Measurements from ENCODE around the gene MRTFA. TPM values are rescaled to one million over a fixed set of nuclear protein-coding genes. Genes with fewer than 3 reads are reported as not detected.

MRTFA gene
- total RNA-seq, 1 donor from 2014 or later: 99.3 TPM

DNA sequence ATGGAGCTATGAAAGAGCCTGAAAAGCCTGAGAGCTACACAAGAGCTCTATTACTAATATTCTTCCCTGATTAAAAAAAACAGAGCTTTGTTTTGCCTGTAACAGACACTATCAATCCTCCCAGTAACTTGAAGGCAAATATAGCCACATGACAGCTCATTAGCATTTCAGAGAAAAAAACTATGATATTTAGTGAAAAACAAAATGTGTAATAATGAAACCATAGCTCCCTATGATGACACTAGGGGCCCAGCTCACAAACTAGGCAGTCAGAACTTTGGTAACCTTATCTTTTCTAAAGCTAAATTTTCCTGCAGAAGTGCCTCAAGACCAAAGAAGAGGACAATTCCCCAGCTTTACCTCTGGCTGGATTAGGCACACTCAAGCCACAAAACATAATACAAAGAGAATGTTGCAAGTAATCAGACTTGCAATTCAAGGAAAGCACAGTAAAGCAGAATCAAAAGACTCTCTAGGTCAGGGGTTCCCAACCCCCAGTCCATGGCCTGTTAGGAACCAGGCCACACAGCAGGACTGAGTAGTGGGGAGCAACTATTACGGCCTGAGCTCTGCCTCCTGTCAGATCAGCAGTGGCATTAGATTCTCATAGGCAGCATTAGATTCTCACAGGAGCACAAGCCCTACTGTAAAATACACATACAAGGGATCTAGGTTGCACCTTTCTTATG lies 53.3 kb downstream of the MRTFA start:
- Histone ChIP-seq H3K4me3 (no peak overlapping the region), H3K27ac (no peak overlapping the region), H3K9me3 (no peaks in the 10 kb centered on the region), H3K36me3 (peaks cover 0 to 6% of the 10 kb centered on the region in 2 donors), H3K27me3 (no peaks in the 10 kb centered on the region), H3K4me1 (peaks cover 0 to 3% of the 10 kb centered on the region in 2 donors)
- TF ChIP-seq, protein P1, sequence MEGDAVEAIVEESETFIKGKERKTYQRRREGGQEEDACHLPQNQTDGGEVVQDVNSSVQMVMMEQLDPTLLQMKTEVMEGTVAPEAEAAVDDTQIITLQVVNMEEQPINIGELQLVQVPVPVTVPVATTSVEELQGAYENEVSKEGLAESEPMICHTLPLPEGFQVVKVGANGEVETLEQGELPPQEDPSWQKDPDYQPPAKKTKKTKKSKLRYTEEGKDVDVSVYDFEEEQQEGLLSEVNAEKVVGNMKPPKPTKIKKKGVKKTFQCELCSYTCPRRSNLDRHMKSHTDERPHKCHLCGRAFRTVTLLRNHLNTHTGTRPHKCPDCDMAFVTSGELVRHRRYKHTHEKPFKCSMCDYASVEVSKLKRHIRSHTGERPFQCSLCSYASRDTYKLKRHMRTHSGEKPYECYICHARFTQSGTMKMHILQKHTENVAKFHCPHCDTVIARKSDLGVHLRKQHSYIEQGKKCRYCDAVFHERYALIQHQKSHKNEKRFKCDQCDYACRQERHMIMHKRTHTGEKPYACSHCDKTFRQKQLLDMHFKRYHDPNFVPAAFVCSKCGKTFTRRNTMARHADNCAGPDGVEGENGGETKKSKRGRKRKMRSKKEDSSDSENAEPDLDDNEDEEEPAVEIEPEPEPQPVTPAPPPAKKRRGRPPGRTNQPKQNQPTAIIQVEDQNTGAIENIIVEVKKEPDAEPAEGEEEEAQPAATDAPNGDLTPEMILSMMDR (IDR thresholded peaks at IDR 0.05): no peak
- DNase-seq (ENCODE audit: low spot score in 2 of 2): no peak
- intact Hi-C loops (cut with DNase I): no loop called here

DNA sequence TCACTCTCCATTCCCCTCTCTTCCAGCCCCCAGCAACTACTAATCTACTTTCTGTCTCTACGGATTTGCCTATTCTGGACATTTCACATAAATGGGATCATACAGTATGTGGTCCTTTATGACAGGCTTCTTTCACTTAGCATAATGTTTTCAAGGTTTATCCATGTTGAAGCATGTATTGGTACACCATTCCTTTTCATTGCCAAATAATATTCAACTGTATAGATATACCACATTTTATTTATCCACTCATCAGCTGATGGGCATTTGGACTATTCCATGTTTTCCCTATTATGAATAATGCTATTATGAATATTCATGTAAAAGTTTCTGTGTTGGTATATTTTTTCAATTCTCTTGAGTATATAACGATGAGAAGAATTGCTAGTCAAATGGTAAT lies 54.5 kb downstream of the MRTFA start:
- Histone ChIP-seq H3K27ac (no peak overlapping the region), H3K4me3 (no peak overlapping the region), H3K36me3 (peaks cover 0 to 6% of the 10 kb centered on the region in 2 donors), H3K4me1 (peaks cover 0 to 3% of the 10 kb centered on the region in 2 donors), H3K9me3 (no peaks in the 10 kb centered on the region), H3K27me3 (no peaks in the 10 kb centered on the region)
- intact Hi-C loops (cut with DNase I): no loop called here
- no peak for DNase-seq (ENCODE audit: low spot score in 2 of 2)
- TF ChIP-seq, protein P1 (IDR thresholded peaks at IDR 0.05): no peak

DNA sequence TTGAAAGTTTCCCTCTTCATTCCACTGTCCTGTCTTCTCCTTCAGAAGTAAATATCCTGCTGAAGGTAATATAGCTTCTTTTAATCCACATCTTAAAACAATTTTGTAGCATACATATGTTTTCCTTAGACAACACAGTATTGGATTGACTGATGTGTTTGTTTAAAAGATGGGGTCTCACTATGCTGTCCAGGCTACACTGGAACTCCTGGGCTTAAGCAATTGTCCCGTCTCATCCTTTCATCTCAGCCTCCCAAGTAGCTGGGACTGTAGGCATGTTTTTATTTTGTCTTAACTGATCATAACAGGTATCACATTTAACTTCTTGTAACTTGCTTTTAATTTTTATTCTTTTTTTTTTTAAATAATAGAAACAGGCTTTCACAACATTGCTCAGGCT lies 55.9 kb downstream of the MRTFA start:
- Histone ChIP-seq H3K4me3 (no peak overlapping the region), H3K9me3 (no peaks in the 10 kb centered on the region), H3K27ac (no peak overlapping the region), H3K27me3 (no peaks in the 10 kb centered on the region), H3K4me1 (peaks cover 0 to 2% of the 10 kb centered on the region in 2 donors), H3K36me3 (peaks cover 0 to 6% of the 10 kb centered on the region in 2 donors)
- intact Hi-C loops (cut with DNase I): no loop called here
- TF ChIP-seq, protein P1 (IDR thresholded peaks at IDR 0.05): no peak
- DNase-seq (ENCODE audit: low spot score in 2 of 2): no peak

DNA sequence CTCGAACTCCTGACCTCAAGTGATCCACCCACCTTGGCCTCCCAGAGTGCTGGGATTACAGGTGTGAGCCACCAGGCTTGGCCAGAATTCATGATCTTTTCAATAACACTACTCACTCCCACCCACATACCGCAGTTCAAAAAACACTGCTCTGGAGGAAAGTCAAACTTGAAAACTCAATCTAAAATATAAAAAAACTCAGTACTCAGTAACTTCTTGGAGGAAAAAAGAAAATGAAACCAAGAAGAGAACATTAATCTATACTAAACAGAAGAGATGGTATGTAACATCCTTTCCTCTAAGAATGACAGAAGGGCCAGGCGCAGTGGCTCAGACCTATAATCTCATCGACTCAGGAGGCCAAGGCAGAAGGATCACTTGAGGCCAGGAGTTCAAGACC lies 58.3 kb downstream of the MRTFA start:
- intact Hi-C loops (cut with DNase I): no loop called here
- H3K4me3 ChIP-seq: no peak overlapping the region
- H3K9me3 ChIP-seq: no peaks in the 10 kb centered on the region
- DNase-seq (ENCODE audit: low spot score in 2 of 2): no peak
- no peaks in the 10 kb centered on the region for H3K36me3 ChIP-seq
- H3K4me1 ChIP-seq: peaks cover 0 to 10% of the 10 kb centered on the region in 2 donors
- H3K27me3 ChIP-seq: no peaks in the 10 kb centered on the region
- TF ChIP-seq, protein P1 (IDR thresholded peaks at IDR 0.05): no peak
- H3K27ac ChIP-seq: no peak overlapping the region

DNA sequence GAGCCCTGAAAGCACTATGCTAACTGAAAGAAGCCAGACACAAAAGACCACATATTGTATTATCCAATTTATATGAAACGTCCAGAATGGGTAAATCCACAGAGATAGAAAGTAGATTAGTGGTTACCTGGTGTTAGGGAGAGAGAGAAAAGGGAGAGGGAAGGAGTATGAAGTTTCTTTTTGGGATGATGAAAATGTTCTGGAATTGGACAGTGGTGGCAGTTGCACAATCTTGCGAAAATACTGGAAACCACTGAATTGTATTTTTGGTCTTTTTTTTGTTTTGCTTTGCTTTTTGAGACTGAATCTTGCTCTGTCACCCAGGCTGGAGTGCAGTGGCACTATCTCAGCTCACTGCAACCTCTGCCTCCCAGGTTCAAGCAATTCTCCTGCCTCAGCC lies 63.5 kb downstream of the MRTFA start:
- no peaks in the 10 kb centered on the region for H3K36me3 ChIP-seq
- peak overlapping the region in 1 of 2 donors; percentile 34 for H3K27ac ChIP-seq
- TF ChIP-seq, protein P1 (IDR thresholded peaks at IDR 0.05): no peak
- intact Hi-C loops (cut with DNase I): no loop called here
- DNase-seq (ENCODE audit: low spot score in 2 of 2): no peak
- no peak overlapping the region for H3K4me3 ChIP-seq
- no peaks in the 10 kb centered on the region for H3K9me3 ChIP-seq
- H3K4me1 ChIP-seq: peaks cover 0 to 18% of the 10 kb centered on the region in 2 donors
- no peaks in the 10 kb centered on the region for H3K27me3 ChIP-seq

All from ascending aorta (tissue), 2 donors.